Small intestine (tissue), 7 donors: ENCODE measurements around the gene CLDN3. TPM values are rescaled to one million over a fixed set of nuclear protein-coding genes. Genes with fewer than 3 reads are reported as not detected.

Experiments used
- DNase-seq, 2 donors: peaks; one replicate each; pipeline versions ENCODE4 v3.0.0 to v3.0.0-alpha.2; 2013
- FAIRE-seq: peaks from 2 replicates; lab custom pipeline; 2012; peaks lifted over from hg19 to GRCh38; lab: Jason Lieb, UNC
- H3K27ac ChIP-seq, 3 donors: one replicate each; pipeline ENCODE4 v1.5.1; 2013; ENCODE audit warnings: low read length in 2 of 3, mild to moderate bottlenecking in 2 of 3, control low read depth in 1 of 3, inconsistent platforms in 1 of 3, low read depth in 1 of 3, moderate library complexity in 1 of 3
- H3K27me3 ChIP-seq, 3 donors: one replicate each; pipeline ENCODE4 v1.6.1; 2013; ENCODE audit warnings: low read length in 3 of 3, inconsistent platforms in 1 of 3; ENCODE audit not compliant: control insufficient read depth in 3 of 3, insufficient read depth in 3 of 3
- H3K36me3 ChIP-seq, 3 donors: one replicate each; pipeline ENCODE4 v1.6.1; 2013; ENCODE audit warnings: low read length in 3 of 3, inconsistent platforms in 1 of 3, low read depth in 1 of 3, mild to moderate bottlenecking in 1 of 3, moderate library complexity in 1 of 3; ENCODE audit not compliant: control insufficient read depth in 3 of 3, insufficient read depth in 2 of 3
- H3K4me1 ChIP-seq, 3 donors: one replicate each; pipeline ENCODE4 v1.6.1; 2013; ENCODE audit warnings: low read length in 2 of 3, inconsistent platforms in 1 of 3, low read depth in 1 of 3, mild to moderate bottlenecking in 1 of 3, moderate library complexity in 1 of 3; ENCODE audit not compliant: control insufficient read depth in 3 of 3, insufficient read depth in 2 of 3
- H3K4me3 ChIP-seq, 3 donors: one replicate each; pipeline ENCODE4 v1.5.1; 2013; ENCODE audit warnings: low read length in 3 of 3, control low read depth in 1 of 3, inconsistent platforms in 1 of 3, low read depth in 1 of 3, mild to moderate bottlenecking in 1 of 3, moderate library complexity in 1 of 3
- H3K9me3 ChIP-seq, 2 donors: one replicate each; pipeline ENCODE4 v1.6.1; 2013; ENCODE audit warnings: low read depth in 1 of 2, low read length in 1 of 2; ENCODE audit not compliant: control insufficient read depth in 2 of 2, insufficient read depth in 1 of 2
- WGBS, 3 donors: extraction: QIAGEN DNeasy Blood & Tissue Kit; methylation state at CpG; one replicate each; pipeline ENCODE4 v1.1.7; 2013; 5-methylcytosine and 5-hydroxymethylcytosine counted together
- polyA plus RNA-seq, 4 donors: library from polyadenylated mRNA; stranded (reverse) in 3 of 4; unstranded in 1 of 4; fragments of 200-250 nt in 3 of 4; fragments of 120-200 nt in 1 of 4; gene quantifications; one replicate each; pipeline versions ENCODE4 v1.2.1 to v1.2.3, GENCODE V29; 2013
- donor health status: healthy with polysubstance abuse.
- donor health status: control.
- donor health status: control.
- donor health status: Bipolar disorder and iron deficiency.
- donor health status: healthy.

CLDN3 gene
- polyA plus RNA-seq, 4 donors: 236 to 394 (median 308) TPM

- Histone ChIP-seq H3K4me1 (peaks cover 0 to 53% (median 4%) of the 10 kb centered on the region in 3 donors), H3K27ac (peak overlapping the region; percentile 86 to 97 (median 90)), H3K9me3 (no peaks in the 10 kb centered on the region), H3K4me3 (peak overlapping the region; percentile 60 to 83 (median 78)), H3K27me3 (no peaks in the 10 kb centered on the region), H3K36me3 (peaks cover 0 to 30% (median 6%) of the 10 kb centered on the region in 3 donors)
- WGBS, 3 donors: 0 to 1% (median 1%) methylated on average over 22 to 24 of the region's 24 CpGs
- DNase-seq (peak; percentile 76 to 83), FAIRE-seq (no peak)
These were observed 31.9 kb downstream of the CLDN3 start for GRCh38 chr7:73738220-73738611.

GRCh38 chr7:73737491-73738219 is 32.4 kb downstream of the CLDN3 start:
- FAIRE-seq: no peak
- peak in 1 of 2 donors; percentile 11 for DNase-seq
- 31 to 68% (median 45%) methylated on average over 16 to 17 of the region's 17 CpGs for WGBS, 3 donors
- H3K4me1 ChIP-seq: peaks cover 0 to 49% (median 4%) of the 10 kb centered on the region in 3 donors
- H3K27ac ChIP-seq: peak overlapping the region; percentile 75 to 90 (median 86)
- peak overlapping the region; percentile 60 to 83 (median 78) for H3K4me3 ChIP-seq
- H3K36me3 ChIP-seq: peaks cover 0 to 30% (median 6%) of the 10 kb centered on the region in 3 donors
- no peaks in the 10 kb centered on the region for H3K9me3 ChIP-seq
- no peaks in the 10 kb centered on the region for H3K27me3 ChIP-seq

GRCh38 chr7:73736885-73737284 is 33.2 kb downstream of the CLDN3 start:
- DNase-seq: peak in 1 of 2 donors; percentile 7
- Histone ChIP-seq H3K27me3 (no peaks in the 10 kb centered on the region), H3K27ac (peak overlapping the region in 1 of 3 donors; percentile 86), H3K9me3 (no peaks in the 10 kb centered on the region), H3K4me3 (peak overlapping the region in 2 of 3 donors; percentile 1 to 60), H3K36me3 (peaks cover 0 to 30% (median 6%) of the 10 kb centered on the region in 3 donors), H3K4me1 (peaks cover 0 to 42% (median 2%) of the 10 kb centered on the region in 3 donors)
- 56 to 90% (median 60%) methylated on average over 14 of the region's 14 CpGs for WGBS, 3 donors
- FAIRE-seq: no peak

- Histone ChIP-seq H3K4me3 (peak overlapping the region in 2 of 3 donors; percentile 14 to 51), H3K27me3 (no peaks in the 10 kb centered on the region), H3K4me1 (peaks cover 0 to 34% (median 2%) of the 10 kb centered on the region in 3 donors), H3K9me3 (no peaks in the 10 kb centered on the region), H3K36me3 (peaks cover 0 to 30% (median 6%) of the 10 kb centered on the region in 3 donors), H3K27ac (peak overlapping the region; percentile 88 to 92 (median 92))
- FAIRE-seq (no peak), DNase-seq (no peak)
- WGBS, 3 donors: 72 to 87% (median 82%) methylated on average over 8 of the region's 8 CpGs
These were observed 34.6 kb downstream of the CLDN3 start for GRCh38 chr7:73735528-73735905.

- H3K4me1 ChIP-seq: peaks cover 0 to 31% (median 2%) of the 10 kb centered on the region in 3 donors
- no peaks in the 10 kb centered on the region for H3K27me3 ChIP-seq
- H3K9me3 ChIP-seq: no peaks in the 10 kb centered on the region
- H3K36me3 ChIP-seq: peaks cover 0 to 30% (median 6%) of the 10 kb centered on the region in 3 donors
- H3K27ac ChIP-seq: peak overlapping the region; percentile 88 to 92 (median 92)
- H3K4me3 ChIP-seq: peak overlapping the region in 2 of 3 donors; percentile 14 to 51
- DNase-seq: peak; percentile 95 to 99
- FAIRE-seq: no peak
- WGBS, 3 donors: 17 to 47% (median 38%) methylated on average over 15 to 16 of the region's 16 CpGs
These were observed 35.2 kb downstream of the CLDN3 start for GRCh38 chr7:73734619-73735527.

- Histone ChIP-seq H3K4me3 (no peak overlapping the region), H3K27ac (no peak overlapping the region), H3K9me3 (no peaks in the 10 kb centered on the region), H3K4me1 (peaks cover 0 to 19% (median 0%) of the 10 kb centered on the region in 3 donors), H3K36me3 (peaks cover 0 to 24% (median 6%) of the 10 kb centered on the region in 3 donors), H3K27me3 (no peaks in the 10 kb centered on the region)
- 45 to 74% (median 64%) methylated on average over 2 of the region's 2 CpGs for whole genome bisulfite sequencing, 3 donors
- DNase-seq (no peak), FAIRE-seq (no peak)
These were observed 37.7 kb downstream of the CLDN3 start for GRCh38 chr7:73732397-73732796.

GRCh38 chr7:73730485-73730884 is 39.6 kb downstream of the CLDN3 start:
- 30 to 39% (median 33%) methylated on average over 3 of the region's 3 CpGs for WGBS, 3 donors
- Histone ChIP-seq H3K9me3 (no peaks in the 10 kb centered on the region), H3K36me3 (peaks cover 0 to 6% (median 0%) of the 10 kb centered on the region in 3 donors), H3K4me3 (no peak overlapping the region), H3K27me3 (no peaks in the 10 kb centered on the region), H3K4me1 (peaks cover 0 to 6% (median 0%) of the 10 kb centered on the region in 3 donors), H3K27ac (no peak overlapping the region)
- FAIRE-seq: no peak
- DNase-seq: no peak

- WGBS, 3 donors: 43 to 54% (median 46%) methylated on average over 5 of the region's 5 CpGs
- Histone ChIP-seq H3K4me3 (no peak overlapping the region), H3K27ac (no peak overlapping the region), H3K9me3 (no peaks in the 10 kb centered on the region), H3K36me3 (no peaks in the 10 kb centered on the region), H3K27me3 (no peaks in the 10 kb centered on the region), H3K4me1 (no peaks in the 10 kb centered on the region)
- FAIRE-seq (no peak), DNase-seq (no peak)
These were observed 41.5 kb downstream of the CLDN3 start for GRCh38 chr7:73728551-73728950.
